Measurements from ENCODE around the gene RBM28. TPM values are rescaled to one million over a fixed set of nuclear protein-coding genes. Genes with fewer than 3 reads are reported as not detected.
A peak's percentile ranks its signal among the peaks of the same experiment; 100 is the strongest.

The RBM28 gene
- total RNA-seq, 2 donors from 2014 or later: 12.7 to 15.1 TPM

GRCh38 chr7:128322040-128322643, 21.6 kb downstream of the RBM28 start:
- peak in 1 of 2 donors; percentile 48 for TF ChIP-seq CTCF (IDR thresholded peaks at IDR 0.05)
- Histone ChIP-seq H3K9me3 (no peaks in the 10 kb centered on the region), H3K36me3 (peaks cover 88% of the 10 kb centered on the region), H3K27ac (peak overlapping the region; percentile 67 to 85), H3K27me3 (no peaks in the 10 kb centered on the region), H3K4me1 (peaks cover 0 to 12% of the 10 kb centered on the region in 2 donors), H3K4me3 (no peak overlapping the region)
- DNase-seq (ENCODE audit: low spot score): no peak

GRCh38 chr7:128321044-128321422, 22.7 kb downstream of the RBM28 start:
- H3K27ac ChIP-seq: no peak overlapping the region
- no peaks in the 10 kb centered on the region for H3K9me3 ChIP-seq
- H3K27me3 ChIP-seq: no peaks in the 10 kb centered on the region
- DNase-seq (ENCODE audit: low spot score): no peak
- H3K4me1 ChIP-seq: peaks cover 0 to 12% of the 10 kb centered on the region in 2 donors
- peaks cover 92% of the 10 kb centered on the region for H3K36me3 ChIP-seq
- no peak for TF ChIP-seq CTCF (IDR thresholded peaks at IDR 0.05)
- no peak overlapping the region for H3K4me3 ChIP-seq

- TF ChIP-seq CTCF (IDR thresholded peaks at IDR 0.05): no peak
- no peaks in the 10 kb centered on the region for H3K9me3 ChIP-seq
- H3K4me1 ChIP-seq: peaks cover 0 to 5% of the 10 kb centered on the region in 2 donors
- no peak overlapping the region for H3K27ac ChIP-seq
- no peaks in the 10 kb centered on the region for H3K27me3 ChIP-seq
- no peak for DNase-seq (ENCODE audit: low spot score)
- H3K36me3 ChIP-seq: peaks cover 97% of the 10 kb centered on the region
- H3K4me3 ChIP-seq: no peak overlapping the region
These were observed 25.0 kb downstream of the RBM28 start for GRCh38 chr7:128318691-128319090.

GRCh38 chr7:128311013-128311412, 32.7 kb downstream of the RBM28 start:
- no peak for TF ChIP-seq CTCF (IDR thresholded peaks at IDR 0.05)
- no peak for DNase-seq (ENCODE audit: low spot score)
- no peak overlapping the region for H3K27ac ChIP-seq
- H3K9me3 ChIP-seq: no peaks in the 10 kb centered on the region
- no peaks in the 10 kb centered on the region for H3K27me3 ChIP-seq
- H3K36me3 ChIP-seq: peaks cover 96% of the 10 kb centered on the region
- H3K4me1 ChIP-seq: no peaks in the 10 kb centered on the region
- no peak overlapping the region for H3K4me3 ChIP-seq

- peaks cover 96% of the 10 kb centered on the region for H3K36me3 ChIP-seq
These were observed 33.2 kb downstream of the RBM28 start for GRCh38 chr7:128310499-128310898.

More at GRCh38 chr7:128310499-128310898, 33.2 kb downstream of the RBM28 start:
- no peak for DNase-seq (ENCODE audit: low spot score)
- no peaks in the 10 kb centered on the region for H3K27me3 ChIP-seq
- no peak overlapping the region for H3K27ac ChIP-seq
- H3K4me3 ChIP-seq: no peak overlapping the region
- TF ChIP-seq CTCF (IDR thresholded peaks at IDR 0.05): no peak
- H3K4me1 ChIP-seq: no peaks in the 10 kb centered on the region
- H3K9me3 ChIP-seq: no peaks in the 10 kb centered on the region

Data from right atrium auricular region (tissue), 2 donors.